ENCODE data around the gene SLFN12L.
"Not testable (repeated sequence)": the region's sequence is repeated elsewhere in the genome, so short reads cannot be mapped to it uniquely, and the experiment has no call there.

GRCh38 chr17:35507714-35508113, 29.8 kb downstream of the SLFN12L start:
- not testable (repeated sequence) for TF ChIP-seq CTCF, POLR2AphosphoS5 (IDR thresholded peaks at IDR 0.05)
